ENCODE results near the gene DRD1.
"Not testable (repeated sequence)": the region's sequence is repeated elsewhere in the genome, so short reads cannot be mapped to it uniquely, and the experiment has no call there.

DRD1 gene

DNA sequence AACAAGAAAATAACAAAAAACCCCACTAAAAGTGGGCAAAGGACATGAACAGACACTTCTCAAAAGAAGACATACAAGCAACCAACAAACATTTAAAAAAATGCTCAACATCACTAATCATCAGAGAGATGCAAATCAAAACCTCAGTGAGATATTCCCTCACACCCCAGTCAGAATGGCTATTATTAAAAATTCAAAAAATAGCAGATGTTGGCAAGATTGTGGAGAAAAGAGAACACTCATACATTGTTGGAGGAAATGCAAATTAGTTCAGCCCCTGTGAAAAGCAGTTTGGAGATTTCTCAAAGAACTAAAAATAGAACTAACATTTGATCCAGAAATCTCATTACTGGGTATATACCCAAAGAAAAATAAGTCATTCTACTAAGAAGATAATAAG is 19.4 kb downstream of the DRD1 start:
- not testable (repeated sequence) for DNase-seq

DNA sequence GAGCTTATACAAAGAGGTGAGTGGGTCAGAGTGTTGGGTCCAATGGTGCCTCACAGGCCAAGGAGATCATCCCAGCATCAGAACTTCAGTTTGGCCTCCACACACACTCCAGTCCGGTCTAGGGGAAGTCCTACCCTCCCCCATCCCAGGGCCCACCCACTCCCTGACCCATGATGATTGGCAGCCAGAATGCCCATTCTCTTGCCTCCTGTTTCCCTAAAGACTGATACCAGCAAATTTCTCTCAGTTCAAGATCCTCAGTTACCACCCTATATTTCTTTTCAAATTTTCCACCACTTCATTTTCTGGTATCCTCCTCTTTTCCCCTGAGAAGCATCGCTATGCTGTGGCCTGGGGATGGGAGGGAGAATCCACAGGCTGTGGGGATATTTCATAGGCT is 21.9 kb downstream of the DRD1 start:
- no peak for DNase-seq

DNA sequence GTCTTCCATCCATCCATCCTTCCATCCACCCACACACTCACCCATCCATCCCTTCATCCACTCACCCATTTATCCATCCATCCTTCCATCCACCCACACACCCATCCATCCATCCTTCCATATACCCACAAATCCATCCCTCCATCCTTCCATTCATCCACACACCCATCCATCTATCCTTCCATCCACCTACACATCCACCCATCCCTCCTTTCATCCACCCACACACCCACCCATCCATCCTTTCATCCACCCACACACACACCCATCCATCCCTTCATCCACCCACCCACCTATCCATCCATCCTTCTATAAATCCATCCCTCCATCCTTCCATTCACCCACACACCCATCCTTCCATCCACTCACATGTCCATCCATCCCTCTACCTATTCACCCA is 23.6 kb downstream of the DRD1 start:
- DNase-seq, result no peak

DNA sequence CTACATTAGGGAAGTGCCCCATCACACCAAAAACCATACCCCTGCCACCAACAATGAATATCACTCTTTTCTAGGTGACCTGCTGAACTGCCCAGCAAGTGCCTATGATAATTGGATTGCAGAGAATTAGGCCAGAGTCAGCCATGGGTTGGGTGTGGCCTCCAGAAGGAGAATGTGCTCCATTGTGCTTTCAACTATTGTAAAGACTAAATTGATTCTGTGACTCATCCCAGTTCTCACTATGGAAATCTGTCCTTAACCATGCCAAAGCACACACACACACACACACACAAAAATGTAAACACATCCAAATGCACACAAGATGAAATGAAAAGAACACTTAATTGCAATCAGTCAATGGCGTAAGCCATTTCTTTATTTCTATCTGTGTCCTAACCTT is 25.7 kb downstream of the DRD1 start:
- DNase-seq, result no peak

DNA sequence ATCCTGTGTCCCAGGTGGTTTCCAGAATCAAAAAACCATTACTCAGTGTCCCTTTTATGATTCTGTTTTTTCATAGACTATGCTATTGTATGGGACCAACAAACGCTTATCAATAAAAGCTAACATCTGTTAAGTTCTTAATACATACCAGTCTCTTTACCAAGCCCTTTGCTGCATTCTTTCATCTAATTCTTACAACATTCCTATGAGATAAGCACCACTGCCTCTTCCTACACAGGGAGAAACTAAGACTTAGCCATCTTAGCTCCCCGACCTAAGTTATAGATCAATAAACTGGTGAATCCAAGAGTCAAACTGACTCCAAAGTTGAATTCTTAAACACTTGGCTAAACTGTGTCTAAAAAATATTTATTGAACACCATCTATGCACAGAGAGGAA is 26.6 kb downstream of the DRD1 start:
- no peak for DNase-seq

DNA sequence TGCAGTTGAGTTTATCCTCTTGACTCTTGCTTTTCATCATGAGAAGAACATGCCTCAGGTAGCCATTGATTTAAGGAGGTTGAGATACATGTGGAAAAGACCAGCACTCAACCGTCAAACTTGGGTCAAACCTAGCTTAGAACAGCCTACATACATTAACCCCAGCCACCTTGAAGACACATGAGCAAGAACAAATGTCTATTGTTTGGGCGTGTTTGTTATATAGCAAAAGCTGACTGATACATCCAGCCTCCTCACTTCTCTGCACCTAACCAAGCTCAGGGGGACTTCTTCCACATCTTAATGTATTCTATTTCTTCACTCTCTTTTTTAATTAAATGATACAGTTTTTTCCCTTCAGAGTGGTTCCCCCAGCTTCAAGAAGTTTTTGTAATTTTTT is 28.7 kb downstream of the DRD1 start:
- DNase-seq, result no peak

DNA sequence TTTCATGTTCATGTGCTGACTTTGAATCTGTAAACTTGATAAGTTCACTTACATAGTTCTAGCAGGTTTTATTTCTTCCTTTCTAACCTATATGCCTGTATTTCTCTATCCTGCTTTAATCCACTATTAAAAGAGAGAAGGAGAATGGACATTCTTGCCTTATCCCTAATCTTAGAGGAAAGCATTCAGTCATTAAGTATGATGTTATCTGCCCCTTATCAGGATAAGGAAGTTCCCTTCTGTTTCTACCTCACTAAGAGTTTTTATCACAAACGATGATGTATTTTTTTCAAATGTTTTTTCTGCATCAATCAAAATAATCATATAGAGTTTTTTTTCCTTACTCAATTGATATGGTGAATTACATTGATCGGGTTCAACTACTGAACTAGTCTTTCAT is 33.1 kb downstream of the DRD1 start:
- DNase-seq, result no peak

DNA sequence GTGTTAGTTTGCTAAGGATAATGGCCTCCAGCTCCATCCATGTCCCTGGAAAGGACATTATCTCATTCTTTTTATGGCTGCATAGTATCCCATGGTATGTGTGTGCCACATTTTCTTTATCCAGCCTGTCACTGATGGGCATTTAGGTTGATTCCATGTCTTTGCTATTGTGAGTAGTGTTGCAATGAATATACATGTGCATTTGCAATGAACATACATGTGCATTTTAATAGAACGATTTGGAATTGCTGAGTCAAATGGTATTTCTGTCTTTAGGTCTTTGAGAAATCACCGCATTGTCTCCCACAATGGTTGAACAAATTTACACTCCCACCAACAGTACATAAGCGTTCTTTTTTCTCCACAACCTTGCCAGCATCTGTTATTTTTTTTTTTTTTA is 37.7 kb downstream of the DRD1 start:
- no peak for DNase-seq

DNA sequence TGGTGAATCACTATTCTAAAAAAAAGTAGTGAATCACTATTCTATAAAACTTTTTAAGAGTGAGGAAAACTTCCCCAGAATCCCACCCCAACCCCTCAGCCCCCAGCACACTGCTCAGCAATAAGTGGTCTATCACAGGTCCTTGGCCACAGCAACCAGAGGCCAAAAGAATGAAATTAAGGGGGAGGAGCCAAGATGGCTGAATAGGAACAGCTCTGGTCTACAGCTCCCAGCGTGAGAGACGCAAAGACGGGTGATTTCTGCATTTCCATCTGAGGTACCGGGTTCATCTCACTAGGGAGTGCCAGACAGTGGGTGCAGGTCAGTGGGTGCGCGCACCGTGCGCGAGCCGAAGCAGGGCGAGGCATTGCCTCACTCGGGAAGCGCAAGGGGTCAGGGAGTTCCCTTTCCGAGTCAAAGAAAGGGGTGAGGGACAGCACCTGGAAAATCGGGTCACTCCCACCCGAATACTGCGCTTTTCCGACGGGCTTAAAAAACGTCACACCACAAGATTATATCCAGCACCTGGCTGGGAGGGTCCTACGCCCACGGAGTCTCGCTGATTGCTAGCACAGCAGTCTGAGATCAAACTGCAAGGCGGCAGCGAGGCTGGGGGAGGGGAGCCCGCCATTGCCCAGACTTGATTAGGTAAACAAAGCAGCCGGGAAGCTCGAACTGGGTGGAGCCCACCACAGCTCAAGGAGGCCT is 46.2 kb downstream of the DRD1 start:
- not testable (repeated sequence) for DNase-seq

DNA sequence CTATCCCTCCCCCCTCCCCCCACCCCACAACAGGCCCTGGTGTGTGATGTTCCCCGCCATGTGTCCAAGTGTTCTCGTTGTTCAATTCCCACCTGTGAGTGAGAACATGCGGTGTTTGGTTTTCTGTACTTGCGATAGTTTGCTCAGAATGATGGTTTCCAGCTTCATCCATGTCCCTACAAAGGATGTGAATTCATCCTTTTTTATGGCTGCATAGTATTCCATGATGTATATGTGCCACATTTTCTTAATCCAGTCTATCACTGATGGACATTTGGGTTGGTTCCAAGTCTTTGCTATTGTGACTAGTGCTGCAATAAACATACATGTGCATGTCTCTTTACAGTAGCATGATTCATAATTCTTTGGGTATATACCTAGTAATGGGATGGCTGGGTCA is 48.6 kb downstream of the DRD1 start:
- DNase-seq, result not testable (repeated sequence)

DNA sequence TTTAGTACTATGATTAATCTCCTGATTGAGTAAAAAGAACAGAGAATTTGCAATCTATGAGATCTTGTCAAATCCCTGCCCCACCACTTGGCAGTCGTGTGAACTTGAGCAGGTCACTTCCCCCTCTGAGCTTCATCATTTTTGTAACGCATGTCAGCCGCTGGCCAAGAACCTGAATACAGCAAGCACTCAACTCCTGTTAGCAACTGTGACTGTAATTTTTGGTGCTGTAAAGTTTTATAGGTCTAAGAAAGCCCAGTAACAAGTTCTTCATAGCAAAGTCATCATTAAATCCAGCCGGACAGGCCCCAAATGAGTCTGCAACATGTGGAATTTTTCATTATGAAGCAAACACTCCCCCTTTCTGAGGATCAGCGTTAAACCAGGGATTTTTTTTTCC is 49.4 kb downstream of the DRD1 start:
- DNase-seq, result no peak

DNA sequence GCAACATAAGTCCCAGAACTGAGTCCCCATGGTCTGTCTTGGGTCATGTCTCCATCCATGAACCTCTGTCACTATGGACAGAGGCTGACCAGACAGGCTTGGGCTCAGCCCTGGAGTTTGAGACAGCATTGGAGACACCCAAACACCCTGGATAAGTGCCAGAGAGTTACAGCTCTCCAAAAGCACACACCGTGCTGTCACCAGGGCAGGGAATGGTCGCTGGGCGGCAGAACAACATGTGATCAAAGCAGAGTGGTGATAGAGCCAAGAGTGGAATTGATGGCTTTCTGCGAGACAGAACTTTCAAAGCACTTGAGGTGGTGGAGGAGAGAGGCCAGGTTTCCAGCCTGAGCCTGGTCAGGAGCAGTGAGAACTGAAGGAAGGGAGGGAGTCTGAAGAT is 50.1 kb downstream of the DRD1 start:
- no peak for DNase-seq

DNA sequence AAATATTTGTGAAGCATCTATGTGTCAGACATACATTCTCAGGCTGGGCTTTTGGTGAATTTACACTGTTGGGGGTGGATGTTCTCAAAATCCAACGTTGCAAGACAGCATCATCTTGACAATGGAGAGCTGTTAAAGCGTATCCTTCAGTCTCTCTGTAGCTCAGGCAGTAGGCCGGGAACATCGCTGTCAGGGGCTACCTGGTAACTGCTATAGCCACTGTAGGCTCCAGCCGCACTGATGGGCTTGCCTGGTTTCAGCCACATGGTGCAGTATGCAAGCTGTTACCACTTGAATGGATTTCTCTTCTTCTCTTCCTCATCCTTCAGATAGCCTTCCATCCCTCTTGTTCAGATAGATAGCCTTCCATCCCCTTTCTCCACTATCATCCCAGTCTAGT is 51.7 kb downstream of the DRD1 start:
- no peak for DNase-seq

DNA sequence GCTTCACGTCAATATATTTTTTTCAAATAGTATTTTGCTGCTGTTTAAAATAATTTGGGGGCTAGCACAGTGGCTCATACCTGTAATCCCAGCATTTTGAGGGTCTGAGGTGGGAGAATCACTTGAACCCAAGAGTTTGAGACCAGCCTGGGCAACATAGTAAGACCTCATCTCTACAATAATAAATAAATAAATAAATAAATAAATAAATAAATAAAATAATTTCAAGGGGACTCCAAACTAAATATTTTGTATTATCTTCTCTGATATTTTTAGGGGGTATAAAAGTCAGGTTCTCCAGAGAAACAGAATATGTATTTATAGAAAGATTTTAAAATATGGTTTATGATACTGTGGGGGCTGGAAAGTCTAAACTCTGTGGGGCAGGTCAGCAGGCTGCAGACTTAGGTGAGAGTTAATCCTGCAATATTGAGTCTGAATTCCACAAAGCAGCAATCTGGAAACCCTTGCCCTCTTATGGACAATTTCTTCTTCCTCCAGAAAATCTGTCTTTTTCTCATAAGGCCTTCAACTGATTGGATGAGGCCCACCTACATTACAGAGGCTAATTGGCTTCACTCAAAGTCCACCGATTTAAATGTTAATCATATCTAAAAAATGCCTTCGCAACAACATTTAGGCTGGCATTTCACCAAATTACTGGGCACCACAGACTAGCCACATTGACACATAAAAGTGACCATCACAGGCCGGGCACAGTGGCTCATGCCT is 53.5 kb downstream of the DRD1 start:
- DNase-seq, result no peak
